Upper lobe of left lung (tissue), 6 donors: ENCODE data around the gene ASB18. TPM values are rescaled to one million over a fixed set of nuclear protein-coding genes. Genes with fewer than 3 reads are reported as not detected.

ENCODE experiments used
- ATAC-seq, 2 donors: fragments of 200-7000 bp; cut with Tn5 transposase; one replicate each; pipeline ENCODE4 v1.9.1; 2022; ENCODE audit warnings: mild to moderate bottlenecking in 2 of 2, moderate library complexity in 2 of 2; ENCODE audit not compliant: low FRiP score in 2 of 2
- DNase-seq, 2 donors: peaks; one replicate each; pipeline ENCODE4 v3.0.0-alpha.2; 2019 to 2020
- H3K27ac ChIP-seq, 4 donors: fragments of 200-600 bp; sonication (generic); one replicate each; pipeline ENCODE4 v1.5.1; 2016 to 2019
- H3K27me3 ChIP-seq, 4 donors: fragments of 200-600 bp; sonication (generic); one replicate each; pipeline ENCODE4 v1.5.1; 2017 to 2019
- H3K36me3 ChIP-seq, 4 donors: fragments of 200-600 bp; sonication (generic); one replicate each; pipeline ENCODE4 v1.5.1; 2016 to 2019
- H3K4me1 ChIP-seq, 4 donors: fragments of 200-600 bp; sonication (generic); one replicate each; pipeline ENCODE4 v1.5.1; 2018 to 2019
- H3K4me3 ChIP-seq, 4 donors: fragments of 200-600 bp; sonication (generic); one replicate each; pipeline ENCODE4 v1.5.1; 2017 to 2019; ENCODE audit warnings: mild to moderate bottlenecking in 2 of 4, moderate library complexity in 1 of 4
- H3K9me3 ChIP-seq, 4 donors: fragments of 200-600 bp; sonication (generic); one replicate each; pipeline ENCODE4 v1.5.1; 2018 to 2019
- EP300 ChIP-seq, 4 donors: sonication (generic); formaldehyde crosslinking; IDR thresholded peaks; one replicate each; pipeline ENCODE4 v1.5.1; 2017; ENCODE audit warnings: antibody characterized with exemption in 4 of 4, control low read depth in 2 of 4
- POLR2A ChIP-seq, 4 donors: fragments of 450-650 bp; IDR thresholded peaks; one replicate each; pipeline ENCODE4 v1.5.1; 2016 to 2017; ENCODE audit warnings: antibody characterized with exemption in 4 of 4, mild to moderate bottlenecking in 2 of 4
- POLR2AphosphoS5 ChIP-seq, 2 donors: sonication (generic); formaldehyde crosslinking; IDR thresholded peaks; one replicate each; pipeline ENCODE4 v1.5.1; 2017; ENCODE audit warnings: antibody characterized with exemption in 2 of 2
- WGBS, 2 donors: methylation state at CpG; one replicate each; pipeline ENCODE4 v1.1.5; 2017 to 2018; 5-methylcytosine and 5-hydroxymethylcytosine counted together
- total RNA-seq, 6 donors: library from RNA; depleted of rRNA in 4 of 6; stranded (reverse); fragments of >200 nt in 4 of 6; gene quantifications; one replicate each; pipeline versions ENCODE4 v1.1.0 to v1.2.1, GENCODE V29; 2016 to 2021
- TF ChIP-seq, protein P1 (sequence below), 6 experiments: fragments of 450-650 bp in 4 of 6; fragments of 200-600 bp in 2 of 6; sonication (generic) in 2 of 6; IDR thresholded peaks; one replicate each; pipeline ENCODE4 v1.5.1; 2016 to 2019; ENCODE audit warnings: antibody characterized with exemption in 6 of 6
- donor health status: DM: no; HTN: no; CAD: no; lungs with moderate emphysema.
- donor health status: DM: no; HTN: yes; CAD: no; lungs with severe emphysema.

ASB18 gene
- total RNA-seq, 6 donors from 2014 or later, result not detected

GRCh38 chr2:236210536-236210935 lies 53.7 kb downstream of the ASB18 start:
- DNase-seq (no peak), ATAC-seq (no peak)
- Histone ChIP-seq H3K9me3 (peaks cover 0 to 8% (median 2%) of the 10 kb centered on the region in 4 donors), H3K36me3 (no peaks in the 10 kb centered on the region), H3K27me3 (peaks cover 0 to 8% (median 0%) of the 10 kb centered on the region in 4 donors), H3K4me3 (no peak overlapping the region), H3K4me1 (no peaks in the 10 kb centered on the region), H3K27ac (no peak overlapping the region)
- TF ChIP-seq, protein P1, sequence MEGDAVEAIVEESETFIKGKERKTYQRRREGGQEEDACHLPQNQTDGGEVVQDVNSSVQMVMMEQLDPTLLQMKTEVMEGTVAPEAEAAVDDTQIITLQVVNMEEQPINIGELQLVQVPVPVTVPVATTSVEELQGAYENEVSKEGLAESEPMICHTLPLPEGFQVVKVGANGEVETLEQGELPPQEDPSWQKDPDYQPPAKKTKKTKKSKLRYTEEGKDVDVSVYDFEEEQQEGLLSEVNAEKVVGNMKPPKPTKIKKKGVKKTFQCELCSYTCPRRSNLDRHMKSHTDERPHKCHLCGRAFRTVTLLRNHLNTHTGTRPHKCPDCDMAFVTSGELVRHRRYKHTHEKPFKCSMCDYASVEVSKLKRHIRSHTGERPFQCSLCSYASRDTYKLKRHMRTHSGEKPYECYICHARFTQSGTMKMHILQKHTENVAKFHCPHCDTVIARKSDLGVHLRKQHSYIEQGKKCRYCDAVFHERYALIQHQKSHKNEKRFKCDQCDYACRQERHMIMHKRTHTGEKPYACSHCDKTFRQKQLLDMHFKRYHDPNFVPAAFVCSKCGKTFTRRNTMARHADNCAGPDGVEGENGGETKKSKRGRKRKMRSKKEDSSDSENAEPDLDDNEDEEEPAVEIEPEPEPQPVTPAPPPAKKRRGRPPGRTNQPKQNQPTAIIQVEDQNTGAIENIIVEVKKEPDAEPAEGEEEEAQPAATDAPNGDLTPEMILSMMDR (IDR thresholded peaks at IDR 0.05), result no peak
- TF ChIP-seq EP300 (IDR thresholded peaks at IDR 0.05) (no peak), POLR2A (IDR thresholded peaks at IDR 0.05) (no peak)
- WGBS, 2 donors, result 67 to 72% methylated on average over 8 of the region's 8 CpGs

DNA sequence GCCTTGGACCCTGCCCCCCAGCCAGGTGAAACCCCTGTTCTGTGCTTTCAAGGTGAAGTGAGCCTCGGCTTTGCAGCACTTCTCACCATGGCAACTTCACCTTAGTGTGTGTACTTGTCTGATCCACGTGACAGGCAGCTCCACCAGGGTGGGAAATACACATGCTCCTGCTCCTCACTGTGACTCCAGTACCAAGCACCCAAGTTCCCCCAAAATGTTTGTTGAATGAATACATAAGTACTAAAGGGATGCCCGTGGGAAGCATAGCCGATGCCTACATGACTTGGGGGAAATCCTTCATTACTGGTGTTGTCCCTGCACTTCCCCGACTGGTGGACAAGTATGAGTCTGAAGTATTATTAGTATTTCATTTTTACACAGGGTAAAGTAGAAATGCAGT lies 54.2 kb downstream of the ASB18 start:
- TF ChIP-seq EP300 (IDR thresholded peaks at IDR 0.05), result no peak
- TF ChIP-seq, protein P1 (IDR thresholded peaks at IDR 0.05), result no peak
- TF ChIP-seq POLR2AphosphoS5 (IDR thresholded peaks at IDR 0.05), result no peak
- TF ChIP-seq POLR2A (IDR thresholded peaks at IDR 0.05), result no peak

DNA sequence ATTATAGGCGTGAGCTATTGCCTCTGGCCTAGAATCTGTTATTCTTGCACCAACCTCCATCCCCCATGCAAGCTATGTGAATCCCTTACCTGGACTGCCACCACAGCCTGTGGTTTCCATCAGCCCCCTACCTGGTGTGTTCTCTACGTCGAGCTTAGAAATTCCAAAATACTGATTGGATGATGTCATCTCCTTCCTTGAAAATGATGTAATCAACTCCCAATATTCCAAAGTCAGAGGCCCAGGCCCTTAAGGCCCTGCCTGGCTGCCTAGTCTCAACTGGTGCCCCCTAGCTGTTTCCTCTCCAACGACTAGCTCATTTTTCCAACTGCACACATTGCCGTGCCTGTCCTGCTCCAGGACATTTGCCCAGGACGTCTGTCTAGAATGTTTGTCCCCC lies 54.7 kb downstream of the ASB18 start:
- DNase-seq (no peak), ATAC-seq (no peak)
- WGBS, 2 donors, result 60 to 69% methylated on average over 6 of the region's 6 CpGs
- H3K27ac ChIP-seq, result no peak overlapping the region
- TF ChIP-seq EP300 (IDR thresholded peaks at IDR 0.05) (no peak), POLR2A (IDR thresholded peaks at IDR 0.05) (no peak), POLR2AphosphoS5 (IDR thresholded peaks at IDR 0.05) (no peak)
- TF ChIP-seq, protein P1 (IDR thresholded peaks at IDR 0.05), result no peak
- H3K4me3 ChIP-seq, result no peak overlapping the region
- H3K9me3 ChIP-seq, result peaks cover 0 to 8% (median 2%) of the 10 kb centered on the region in 4 donors
- H3K27me3 ChIP-seq, result peaks cover 0 to 6% (median 0%) of the 10 kb centered on the region in 4 donors
- no peaks in the 10 kb centered on the region for H3K36me3 ChIP-seq
- no peaks in the 10 kb centered on the region for H3K4me1 ChIP-seq

More for the DNA sequence above, 54.2 kb downstream of the ASB18 start:
- DNase-seq (no peak), ATAC-seq (no peak)
- Histone ChIP-seq H3K36me3 (no peaks in the 10 kb centered on the region), H3K4me3 (no peak overlapping the region), H3K4me1 (no peaks in the 10 kb centered on the region), H3K9me3 (peaks cover 0 to 8% (median 2%) of the 10 kb centered on the region in 4 donors), H3K27me3 (peaks cover 0 to 8% (median 0%) of the 10 kb centered on the region in 4 donors), H3K27ac (no peak overlapping the region)
- WGBS, 2 donors, result 56 to 74% methylated on average over 5 of the region's 5 CpGs

GRCh38 chr2:236208019-236208926 lies 55.9 kb downstream of the ASB18 start:
- H3K4me3 ChIP-seq, result no peak overlapping the region
- DNase-seq, result no peak
- no peaks in the 10 kb centered on the region for H3K36me3 ChIP-seq
- no peak for ATAC-seq
- no peaks in the 10 kb centered on the region for H3K4me1 ChIP-seq
- WGBS, 2 donors, result 73 to 75% methylated on average over 26 to 27 of the region's 28 CpGs
- H3K9me3 ChIP-seq, result peaks cover 0 to 8% (median 2%) of the 10 kb centered on the region in 4 donors
- TF ChIP-seq POLR2AphosphoS5 (IDR thresholded peaks at IDR 0.05) (no peak), POLR2A (IDR thresholded peaks at IDR 0.05) (no peak), EP300 (IDR thresholded peaks at IDR 0.05) (no peak)
- TF ChIP-seq, protein P1 (IDR thresholded peaks at IDR 0.05), result no peak
- no peaks in the 10 kb centered on the region for H3K27me3 ChIP-seq
- no peak overlapping the region for H3K27ac ChIP-seq
